ENCODE data around the gene VWF. TPM values are rescaled to one million over a fixed set of nuclear protein-coding genes. Genes with fewer than 3 reads are reported as not detected.

The VWF gene
- total and polyA plus RNA-seq, 10 of the 15 experiments (the other 5 are each of a cell fraction or from before 2014, with no cell fraction given): 0.08 to 0.23 TPM; not detected in 8

GRCh38 chr12:5967645-5968415, 156.6 kb downstream of the VWF start:
- 30% methylated on average over 17 of the region's 17 CpGs for WGBS (ENCODE audit: insufficient coverage, insufficient replicate concordance, low lambda C conversion rate, missing lambda C conversion rate)
- Histone ChIP-seq H3K9me3 (replicated peaks; ENCODE audit: control insufficient read depth, insufficient read depth, low read length) (no peaks in the 10 kb centered on the region), H3K4me2 (ENCODE audit: control insufficient read depth, insufficient read depth) (no peak overlapping the region), H3K4me1 (ENCODE audit: control insufficient read depth, insufficient read depth, low read length) (no peaks in the 10 kb centered on the region), H3K4me3 (no peak overlapping the region), H3K27ac (ENCODE audit: control insufficient read depth, insufficient read depth) (no peak overlapping the region), H3K36me3 (ENCODE audit: control insufficient read depth in 2 of 2, insufficient read depth in 2 of 2, low read length in 1 of 2) (no peaks in the 10 kb centered on the region), H2AFZ (ENCODE audit: control insufficient read depth, low read depth, low read length) (no peak overlapping the region), H3K79me2 (ENCODE audit: control insufficient read depth, insufficient read depth, low read length) (no peaks in the 10 kb centered on the region), H3K9ac (ENCODE audit: control insufficient read depth, insufficient read depth, low read length) (no peak overlapping the region), H4K20me1 (ENCODE audit: control insufficient read depth, insufficient read depth) (no peaks in the 10 kb centered on the region), H3K27me3 (replicated peaks in 1 of 2; ENCODE audit: control insufficient read depth in 2 of 2, insufficient read depth in 2 of 2, low read length in 1 of 2) (peaks cover 0 to 9% of the 10 kb centered on the region in 2 experiments)
- ChIA-PET CTCF (no interaction called here), SMC1A (ENCODE audit: uncharacterized antibody, unreplicated experiment) (interaction anchor here (1.1 kb wide), 1 partner anchor 11 kb away, joined by 3 read pairs; no protein-coding TSS in a partner anchor), POLR2A (interaction anchor here (0.6 kb wide), 1 partner anchor 282 kb away, joined by 3 read pairs; no protein-coding TSS in a partner anchor), RAD21 (ENCODE audit: unreplicated experiment) (no interaction called here)
- TF ChIP-seq ZBTB40 (IDR thresholded peaks at IDR 0.05; ENCODE audit: borderline replicate concordance) (no peak), ZBTB11 (CRISPR knock-in tag; IDR thresholded peaks at IDR 0.05) (no peak), MEF2B (IDR thresholded peaks at IDR 0.05; ENCODE audit: partially characterized antibody, poor library complexity, severe bottlenecking) (no peak), NFIC (IDR thresholded peaks at IDR 0.05; ENCODE audit: low read depth, low read length) (no peak), JUNB (IDR thresholded peaks at IDR 0.05) (no peak), E2F4 (IDR thresholded peaks at IDR 0.05; ENCODE audit: low read depth, low read length) (no peak)
- BruUV-seq (replicated peaks): no TSS peak
- in situ Hi-C loops (cut with MboI) (no loop called here), intact Hi-C loops (cut with micrococcal nuclease; ENCODE audit: unreplicated experiment) (loop anchor here (5.0 kb wide), 1 partner anchor 69 kb away; no protein-coding TSS in a partner anchor)
- ATAC-seq (no peak), FAIRE-seq (no peak), DNase-seq (ENCODE audit: low read depth, low spot score) (no peak)
